ENCODE measurements around the gene OMD. TPM values are rescaled to one million over a fixed set of nuclear protein-coding genes. Genes with fewer than 3 reads are reported as not detected.

OMD gene, protein sequence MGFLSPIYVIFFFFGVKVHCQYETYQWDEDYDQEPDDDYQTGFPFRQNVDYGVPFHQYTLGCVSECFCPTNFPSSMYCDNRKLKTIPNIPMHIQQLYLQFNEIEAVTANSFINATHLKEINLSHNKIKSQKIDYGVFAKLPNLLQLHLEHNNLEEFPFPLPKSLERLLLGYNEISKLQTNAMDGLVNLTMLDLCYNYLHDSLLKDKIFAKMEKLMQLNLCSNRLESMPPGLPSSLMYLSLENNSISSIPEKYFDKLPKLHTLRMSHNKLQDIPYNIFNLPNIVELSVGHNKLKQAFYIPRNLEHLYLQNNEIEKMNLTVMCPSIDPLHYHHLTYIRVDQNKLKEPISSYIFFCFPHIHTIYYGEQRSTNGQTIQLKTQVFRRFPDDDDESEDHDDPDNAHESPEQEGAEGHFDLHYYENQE
- polyA plus RNA-seq (2013, experiment 1 of 2): not detected
- not detected for polyA plus RNA-seq (2013, experiment 2 of 2)

DNA sequence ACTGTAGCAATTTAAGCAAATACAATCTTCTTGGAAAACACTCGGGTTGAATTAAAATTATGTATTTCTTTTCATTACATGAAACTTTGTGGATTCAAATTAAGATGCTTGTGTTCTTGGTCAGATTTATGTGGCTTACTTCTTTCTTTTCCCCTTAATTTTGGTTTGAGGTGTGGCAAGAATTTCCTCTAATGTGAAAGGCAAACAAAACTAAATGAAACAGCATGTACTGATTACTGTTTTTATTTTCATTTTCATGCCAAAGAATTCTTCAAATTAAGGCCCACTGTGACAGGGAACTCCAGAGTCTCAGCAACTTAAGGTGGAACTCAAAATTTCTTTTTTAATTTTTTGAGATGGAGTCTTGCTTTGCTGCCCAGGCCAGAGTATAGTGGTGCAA lies at the start of gene OMD:
Gene OMD (minus strand): TSS at position 132 of the 400 bp plus-strand sequence. CDS start 6,913 bp downstream, outside the sequence.
- no peaks in the 10 kb centered on the region for H3K4me1 ChIP-seq (ENCODE audit: control insufficient read depth, insufficient read depth, low read length, poor library complexity, severe bottlenecking)
- no peaks in the 10 kb centered on the region for H3K9me3 ChIP-seq (ENCODE audit: control insufficient read depth, low read length)
- H3K4me3 ChIP-seq (ENCODE audit: extremely low read depth, insufficient read depth, low read length, poor library complexity, severe bottlenecking): no peak within 1 kb of the TSS
- no peak within 1 kb of the TSS for H3K27ac ChIP-seq (ENCODE audit: low read depth, low read length, severe bottlenecking)
- no peaks in the 10 kb centered on the region for H3K36me3 ChIP-seq (ENCODE audit: control insufficient read depth, insufficient read depth, low read length)
- no CpG with 5 or more reads among the region's 1 CpG for WGBS, 2 experiments (ENCODE audit: insufficient coverage in 2 of 2)

DNA sequence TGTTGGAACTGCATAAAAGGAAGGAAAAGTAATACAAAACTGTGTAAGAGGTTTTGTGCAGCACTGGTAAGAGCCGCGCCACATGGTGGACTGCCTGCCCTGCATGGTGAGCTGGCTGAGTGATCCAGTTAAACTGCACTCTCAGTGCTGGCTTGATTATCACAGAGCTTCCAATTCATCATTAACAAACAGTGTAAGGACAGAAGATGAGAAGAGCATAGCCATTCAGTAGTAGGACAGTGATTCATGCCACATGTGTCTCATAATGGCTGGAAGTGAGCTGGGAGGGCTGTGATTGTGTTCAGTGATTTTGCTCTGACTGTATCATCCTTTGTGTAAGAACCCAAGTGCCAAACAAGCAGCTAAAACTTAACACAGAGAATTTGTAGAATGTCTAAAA lies 43.9 kb upstream of the OMD start:
- H3K27ac ChIP-seq (ENCODE audit: low read depth, low read length, severe bottlenecking): no peak overlapping the region
- no peaks in the 10 kb centered on the region for H3K36me3 ChIP-seq (ENCODE audit: control insufficient read depth, insufficient read depth, low read length)
- no peak overlapping the region for H3K4me3 ChIP-seq (ENCODE audit: extremely low read depth, insufficient read depth, low read length, poor library complexity, severe bottlenecking)
- no peaks in the 10 kb centered on the region for H3K9me3 ChIP-seq (ENCODE audit: control insufficient read depth, low read length)
- H3K4me1 ChIP-seq (ENCODE audit: control insufficient read depth, insufficient read depth, low read length, poor library complexity, severe bottlenecking): peaks cover 20% of the 10 kb centered on the region
- 90 to 100% methylated on average over 1 to 2 of the region's 2 CpGs for WGBS, 2 experiments (ENCODE audit: insufficient coverage in 2 of 2)

DNA sequence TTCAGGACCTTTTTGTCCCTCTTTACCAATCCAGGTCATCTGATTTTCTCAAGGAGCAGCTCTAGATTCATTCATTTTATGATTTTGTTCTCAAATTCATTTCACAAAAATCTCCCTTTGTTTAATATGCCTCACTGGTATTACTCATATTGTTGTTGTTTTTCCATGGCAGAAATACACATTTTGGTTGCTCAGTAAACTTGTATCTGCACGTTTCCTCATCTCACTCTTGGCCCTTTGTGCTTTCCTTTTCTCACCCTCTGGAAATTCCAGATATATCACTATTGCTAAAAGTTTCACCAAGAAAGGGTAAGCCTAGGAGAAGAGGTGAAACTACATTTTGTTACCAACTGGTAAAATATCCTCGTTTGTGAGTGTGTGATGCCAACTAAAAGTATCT lies 43.2 kb upstream of the OMD start:
- H3K4me3 ChIP-seq (ENCODE audit: extremely low read depth, insufficient read depth, low read length, poor library complexity, severe bottlenecking): no peak overlapping the region
- no peak overlapping the region for H3K27ac ChIP-seq (ENCODE audit: low read depth, low read length, severe bottlenecking)
- 100% methylated on average over 1 to 2 of the region's 2 CpGs for WGBS, 2 experiments (ENCODE audit: insufficient coverage in 2 of 2)
- H3K9me3 ChIP-seq (ENCODE audit: control insufficient read depth, low read length): no peaks in the 10 kb centered on the region
- peaks cover 25% of the 10 kb centered on the region for H3K4me1 ChIP-seq (ENCODE audit: control insufficient read depth, insufficient read depth, low read length, poor library complexity, severe bottlenecking)
- no peaks in the 10 kb centered on the region for H3K36me3 ChIP-seq (ENCODE audit: control insufficient read depth, insufficient read depth, low read length)

DNA sequence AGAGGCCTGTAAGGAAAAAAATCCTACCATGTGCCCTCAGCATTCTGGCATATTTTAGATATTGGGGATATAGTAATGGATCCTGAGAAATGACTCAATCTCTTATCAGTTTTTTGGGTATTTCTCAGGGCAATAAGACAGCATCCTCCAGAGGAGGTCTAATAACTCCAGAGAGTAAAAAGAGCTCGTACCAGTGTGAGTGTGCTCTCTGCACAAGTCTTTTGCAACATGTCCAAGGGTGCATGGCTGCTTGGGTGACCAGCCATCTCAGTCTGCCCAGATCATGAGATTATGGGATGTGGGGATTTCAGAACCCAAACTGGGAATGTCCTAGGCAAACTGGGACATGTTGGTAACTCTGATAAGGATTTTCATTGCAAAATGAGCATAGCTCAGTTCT lies 42.8 kb upstream of the OMD start:
- WGBS, 2 experiments (ENCODE audit: insufficient coverage in 2 of 2): 100% methylated on average over 1 of the region's 1 CpG
- Histone ChIP-seq H3K36me3 (ENCODE audit: control insufficient read depth, insufficient read depth, low read length) (no peaks in the 10 kb centered on the region), H3K4me3 (ENCODE audit: extremely low read depth, insufficient read depth, low read length, poor library complexity, severe bottlenecking) (no peak overlapping the region), H3K27ac (ENCODE audit: low read depth, low read length, severe bottlenecking) (no peak overlapping the region), H3K9me3 (ENCODE audit: control insufficient read depth, low read length) (no peaks in the 10 kb centered on the region), H3K4me1 (ENCODE audit: control insufficient read depth, insufficient read depth, low read length, poor library complexity, severe bottlenecking) (peaks cover 25% of the 10 kb centered on the region)

DNA sequence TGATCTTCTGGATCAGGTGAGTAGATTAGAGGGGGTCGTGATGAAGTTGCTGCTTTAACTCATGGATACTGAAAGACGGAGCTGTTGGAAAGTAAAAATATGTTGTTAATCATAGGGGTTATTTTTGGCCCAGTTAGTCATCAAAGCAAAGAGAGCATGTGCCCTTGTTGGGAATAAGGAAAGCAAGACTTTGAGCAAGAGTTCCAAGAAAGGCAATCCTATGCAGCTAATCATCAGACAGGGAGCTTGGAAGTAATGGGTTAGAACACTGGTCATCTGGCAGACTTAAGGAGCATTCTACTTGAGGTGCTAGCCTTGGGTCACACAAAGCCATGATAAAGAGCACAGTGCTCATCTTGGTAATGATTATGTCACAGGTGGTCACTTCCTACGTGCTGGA lies 39.7 kb upstream of the OMD start:
- Histone ChIP-seq H3K4me1 (ENCODE audit: control insufficient read depth, insufficient read depth, low read length, poor library complexity, severe bottlenecking) (peaks cover 25% of the 10 kb centered on the region), H3K36me3 (ENCODE audit: control insufficient read depth, insufficient read depth, low read length) (no peaks in the 10 kb centered on the region), H3K9me3 (ENCODE audit: control insufficient read depth, low read length) (no peaks in the 10 kb centered on the region), H3K4me3 (ENCODE audit: extremely low read depth, insufficient read depth, low read length, poor library complexity, severe bottlenecking) (no peak overlapping the region), H3K27ac (ENCODE audit: low read depth, low read length, severe bottlenecking) (no peak overlapping the region)
- WGBS, 2 experiments (ENCODE audit: insufficient coverage in 2 of 2): 70 to 85% methylated on average over 2 to 3 of the region's 3 CpGs

DNA sequence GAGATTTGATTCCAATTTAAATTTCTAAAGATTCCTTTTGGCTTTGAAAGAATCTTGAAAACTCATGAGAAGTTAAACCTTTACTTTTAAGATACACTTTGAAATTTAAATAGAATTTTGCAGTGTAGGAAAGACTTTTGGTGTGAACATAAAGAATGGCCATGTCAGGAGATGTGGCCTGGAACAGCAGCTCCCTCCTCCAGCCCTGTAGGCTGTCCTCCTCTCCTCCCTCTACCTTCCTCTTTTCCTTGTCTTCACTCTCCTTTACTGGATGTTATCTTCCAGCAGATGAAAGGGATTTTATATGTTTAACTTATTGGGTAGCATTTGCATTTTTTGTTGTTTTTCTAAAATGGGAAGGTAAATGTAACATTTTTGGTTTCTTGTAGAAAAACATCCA lies 39.1 kb upstream of the OMD start:
- Histone ChIP-seq H3K27ac (ENCODE audit: low read depth, low read length, severe bottlenecking) (peak overlapping the region; percentile 19), H3K4me1 (ENCODE audit: control insufficient read depth, insufficient read depth, low read length, poor library complexity, severe bottlenecking) (peaks cover 25% of the 10 kb centered on the region), H3K36me3 (ENCODE audit: control insufficient read depth, insufficient read depth, low read length) (no peaks in the 10 kb centered on the region), H3K9me3 (ENCODE audit: control insufficient read depth, low read length) (no peaks in the 10 kb centered on the region), H3K4me3 (ENCODE audit: extremely low read depth, insufficient read depth, low read length, poor library complexity, severe bottlenecking) (no peak overlapping the region)

DNA sequence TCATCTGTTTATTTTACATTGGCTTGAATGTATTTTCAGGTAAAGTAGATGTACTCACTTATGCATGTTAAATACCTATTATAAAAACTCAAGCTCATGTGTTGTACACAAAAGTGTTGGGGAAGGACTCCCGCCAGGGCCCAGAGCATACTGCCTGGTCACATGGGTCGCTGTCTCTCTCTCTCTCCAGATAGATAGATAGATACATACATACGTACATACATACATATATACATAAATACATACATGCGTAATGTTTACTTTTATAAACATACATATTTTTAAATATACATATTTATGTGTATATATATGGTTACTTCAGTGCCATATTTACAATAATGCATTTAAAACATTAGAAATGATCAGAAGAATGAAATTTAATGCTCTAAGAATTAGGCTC lies 33.3 kb upstream of the OMD start:
- WGBS, 2 experiments (ENCODE audit: insufficient coverage in 2 of 2): no CpG with 5 or more reads among the region's 4 CpGs
- Histone ChIP-seq H3K4me1 (ENCODE audit: control insufficient read depth, insufficient read depth, low read length, poor library complexity, severe bottlenecking) (no peaks in the 10 kb centered on the region), H3K9me3 (ENCODE audit: control insufficient read depth, low read length) (no peaks in the 10 kb centered on the region)

DNA sequence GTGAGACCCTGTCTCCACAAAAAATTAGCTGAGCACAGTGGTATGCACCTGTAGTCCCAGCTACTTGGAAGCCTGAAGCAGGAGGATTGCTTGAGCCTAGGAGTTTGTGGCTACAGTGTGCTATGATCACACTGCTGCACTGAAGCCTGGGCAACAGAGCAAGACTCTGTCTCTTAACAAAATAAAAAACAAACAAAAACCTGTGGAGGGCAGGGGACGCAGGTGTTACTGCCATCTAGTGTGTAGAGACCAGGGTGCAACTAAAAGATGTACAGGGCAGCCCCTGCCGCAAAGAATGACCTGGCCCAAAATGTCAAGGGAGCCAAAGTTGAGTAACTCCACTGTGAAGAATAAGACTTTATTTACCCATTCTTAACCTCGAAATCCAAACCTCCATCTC lies 30.9 kb upstream of the OMD start:
- no peak overlapping the region for H3K27ac ChIP-seq (ENCODE audit: low read depth, low read length, severe bottlenecking)
- H3K36me3 ChIP-seq (ENCODE audit: control insufficient read depth, insufficient read depth, low read length): no peaks in the 10 kb centered on the region
- H3K4me1 ChIP-seq (ENCODE audit: control insufficient read depth, insufficient read depth, low read length, poor library complexity, severe bottlenecking): no peaks in the 10 kb centered on the region
- H3K4me3 ChIP-seq (ENCODE audit: extremely low read depth, insufficient read depth, low read length, poor library complexity, severe bottlenecking): no peak overlapping the region
- WGBS, 2 experiments (ENCODE audit: insufficient coverage in 2 of 2): 75% methylated on average over 2 of the region's 3 CpGs; no CpG with 5 or more reads in 1 of the 2 experiments
- no peaks in the 10 kb centered on the region for H3K9me3 ChIP-seq (ENCODE audit: control insufficient read depth, low read length)

More for the DNA sequence above, 33.3 kb upstream of the OMD start:
- Histone ChIP-seq H3K27ac (ENCODE audit: low read depth, low read length, severe bottlenecking) (no peak overlapping the region), H3K36me3 (ENCODE audit: control insufficient read depth, insufficient read depth, low read length) (no peaks in the 10 kb centered on the region), H3K4me3 (ENCODE audit: extremely low read depth, insufficient read depth, low read length, poor library complexity, severe bottlenecking) (no peak overlapping the region)

DNA sequence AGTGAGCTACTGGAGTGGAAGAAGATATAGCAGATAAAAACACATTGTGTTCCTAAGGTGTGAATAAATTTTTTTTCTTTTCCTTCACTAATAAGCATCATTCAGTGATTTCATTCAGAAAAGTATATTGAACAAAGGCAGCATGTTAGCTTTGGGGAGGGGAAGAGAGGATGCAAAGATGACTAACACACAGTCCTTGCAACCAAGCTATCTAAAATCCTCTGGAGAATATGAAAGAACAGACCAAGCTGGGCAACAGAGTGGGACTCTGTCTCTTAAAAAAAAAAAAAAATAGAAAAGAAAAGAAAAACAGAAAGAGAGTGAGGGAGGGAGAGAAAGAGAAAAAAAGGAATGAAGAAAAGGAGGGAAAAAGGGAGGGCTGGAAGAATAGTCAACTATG lies 22.3 kb upstream of the OMD start:
- H3K36me3 ChIP-seq (ENCODE audit: control insufficient read depth, insufficient read depth, low read length): no peaks in the 10 kb centered on the region
- H3K4me1 ChIP-seq (ENCODE audit: control insufficient read depth, insufficient read depth, low read length, poor library complexity, severe bottlenecking): peaks cover 7% of the 10 kb centered on the region
- H3K9me3 ChIP-seq (ENCODE audit: control insufficient read depth, low read length): no peaks in the 10 kb centered on the region
- no peak overlapping the region for H3K27ac ChIP-seq (ENCODE audit: low read depth, low read length, severe bottlenecking)
- H3K4me3 ChIP-seq (ENCODE audit: extremely low read depth, insufficient read depth, low read length, poor library complexity, severe bottlenecking): no peak overlapping the region

DNA sequence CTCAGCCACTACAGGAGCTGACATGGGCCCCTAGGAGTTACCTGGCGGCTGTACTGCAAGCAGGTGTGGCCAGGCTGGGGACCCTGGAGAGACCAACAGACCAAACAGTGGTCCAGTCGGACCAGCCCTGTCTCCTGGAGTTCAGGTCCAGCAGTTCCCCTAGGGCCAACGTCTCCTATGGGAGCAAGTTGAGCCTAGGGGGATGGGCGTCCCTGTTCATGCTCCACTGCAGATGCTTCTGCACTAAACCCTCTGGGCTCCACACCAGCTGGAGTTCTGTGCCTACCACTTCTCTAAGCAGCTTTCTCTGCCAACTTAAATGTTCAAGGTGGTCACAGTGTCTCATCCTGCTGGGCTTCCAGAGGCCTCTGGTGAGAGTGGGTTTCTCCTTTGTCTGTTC lies 20.6 kb upstream of the OMD start:
- no peak overlapping the region for H3K4me3 ChIP-seq (ENCODE audit: extremely low read depth, insufficient read depth, low read length, poor library complexity, severe bottlenecking)
- peaks cover 7% of the 10 kb centered on the region for H3K4me1 ChIP-seq (ENCODE audit: control insufficient read depth, insufficient read depth, low read length, poor library complexity, severe bottlenecking)
- no peak overlapping the region for H3K27ac ChIP-seq (ENCODE audit: low read depth, low read length, severe bottlenecking)
- no peaks in the 10 kb centered on the region for H3K36me3 ChIP-seq (ENCODE audit: control insufficient read depth, insufficient read depth, low read length)
- no peaks in the 10 kb centered on the region for H3K9me3 ChIP-seq (ENCODE audit: control insufficient read depth, low read length)
- 87 to 98% methylated on average over 4 of the region's 4 CpGs for WGBS, 2 experiments (ENCODE audit: insufficient coverage in 2 of 2)

DNA sequence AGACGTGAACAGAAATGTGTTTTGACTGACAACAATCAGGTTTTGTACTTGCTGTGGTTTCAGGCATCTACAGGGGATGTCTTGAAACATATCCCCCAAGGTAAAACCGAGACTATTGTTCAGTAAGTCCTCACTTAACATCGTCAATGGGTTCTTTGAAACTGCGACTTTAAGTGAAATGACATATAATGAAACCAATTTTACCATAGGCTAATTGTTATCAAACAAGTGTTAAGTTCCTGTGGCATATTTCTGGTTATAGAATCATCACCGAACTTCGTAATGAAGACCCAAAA lies 16.4 kb upstream of the OMD start:
- H3K27ac ChIP-seq (ENCODE audit: low read depth, low read length, severe bottlenecking): no peak overlapping the region
- WGBS, 2 experiments (ENCODE audit: insufficient coverage in 2 of 2): 89% methylated on average over 3 of the region's 6 CpGs; no CpG with 5 or more reads in 1 of the 2 experiments
- H3K9me3 ChIP-seq (ENCODE audit: control insufficient read depth, low read length): no peaks in the 10 kb centered on the region
- H3K4me1 ChIP-seq (ENCODE audit: control insufficient read depth, insufficient read depth, low read length, poor library complexity, severe bottlenecking): no peaks in the 10 kb centered on the region
- no peak overlapping the region for H3K4me3 ChIP-seq (ENCODE audit: extremely low read depth, insufficient read depth, low read length, poor library complexity, severe bottlenecking)
- H3K36me3 ChIP-seq (ENCODE audit: control insufficient read depth, insufficient read depth, low read length): no peaks in the 10 kb centered on the region

Measured in mesodermal cell (in vitro differentiated cells).